WTC11 (cell line): ENCODE data around the gene ZNF516. TPM values are rescaled to one million over a fixed set of nuclear protein-coding genes. Genes with fewer than 3 reads are reported as not detected.
A peak's percentile ranks its signal among the peaks of the same experiment; 100 is the strongest.

Experiments
- ATAC-seq: fragments of 200-7000 bp; cut with Tn5 transposase; 2 replicates; pipeline ENCODE4 v1.10.0; 2021; ENCODE audit warnings: mild to moderate bottlenecking, moderate library complexity
- CTCF ChIA-PET: fragments of 300-600 bp; sonication (Branson Sonifier 250); formaldehyde crosslinking; loops from one replicate; lab custom pipeline; 2021; ENCODE audit warnings: antibody characterized with exemption; lab: Charles Lee
- POLR2A ChIA-PET: fragments of 350-600 bp; sonication (Branson Sonifier 250); formaldehyde crosslinking; loops from one replicate; lab custom pipeline; 2021; ENCODE audit warnings: antibody characterized with exemption; lab: Charles Lee
- DNase-seq: peaks from one replicate; pipeline ENCODE4 v3.0.0; 2021; ENCODE audit warnings: low spot score
- H3K27ac Mint-ChIP-seq: 2 replicates; pipeline ENCODE4 v1.8.0; 2021; ENCODE audit warnings: mixed read lengths
- H3K27me3 Mint-ChIP-seq: 2 replicates; pipeline ENCODE4 v1.8.0; 2021; ENCODE audit warnings: low read depth, mild to moderate bottlenecking, moderate library complexity, mixed read lengths
- H3K36me3 Mint-ChIP-seq: 2 replicates; pipeline ENCODE4 v1.8.0; 2021; ENCODE audit warnings: mixed read lengths
- H3K4me1 Mint-ChIP-seq: 2 replicates; pipeline ENCODE4 v1.8.0; 2022; ENCODE audit warnings: mixed read lengths
- H3K4me3 Mint-ChIP-seq: 2 replicates; pipeline ENCODE4 v1.8.0; 2021; ENCODE audit warnings: mild to moderate bottlenecking, moderate library complexity, mixed read lengths
- H3K9me3 Mint-ChIP-seq: 2 replicates; pipeline ENCODE4 v1.8.0; 2021; ENCODE audit warnings: mixed read lengths
- ATF1 ChIP-seq: sonication (generic); formaldehyde crosslinking; IDR thresholded peaks from 2 replicates; pipeline ENCODE4 v1.8.1; 2023; ENCODE audit warnings: mild to moderate bottlenecking, moderate library complexity, missing genetic modification reagents
- ETV6 ChIP-seq: sonication (generic); formaldehyde crosslinking; IDR thresholded peaks from 2 replicates; pipeline ENCODE4 v1.8.1; 2022; ENCODE audit warnings: mild to moderate bottlenecking, missing genetic modification reagents
- FOXK1 ChIP-seq: sonication (generic); formaldehyde crosslinking; IDR thresholded peaks from 2 replicates; pipeline ENCODE4 v1.8.0; 2022; ENCODE audit warnings: mild to moderate bottlenecking, moderate library complexity, missing genetic modification reagents
- GABPB1 ChIP-seq: sonication (generic); formaldehyde crosslinking; IDR thresholded peaks from 2 replicates; pipeline ENCODE4 v1.8.1; 2023; ENCODE audit warnings: mild to moderate bottlenecking, missing genetic modification reagents
- PRRX2 ChIP-seq: fragments of 250-450 bp; sonication (Bioruptor Pico); IDR thresholded peaks from 2 replicates; pipeline ENCODE4 v1.8.0; 2021; ENCODE audit warnings: mild to moderate bottlenecking
- SOX15 ChIP-seq: fragments of 250-450 bp; sonication (Bioruptor Pico); IDR thresholded peaks from 2 replicates; pipeline ENCODE4 v1.9.0; 2021; ENCODE audit warnings: mild to moderate bottlenecking
- total RNA-seq: library from RNA; stranded (reverse); gene quantifications from 3 replicates; pipeline ENCODE4 v1.2.3, GENCODE V29; 2021
- TF ChIP-seq, protein P1 (sequence below): sonication (generic); formaldehyde crosslinking; IDR thresholded peaks from 2 replicates; pipeline ENCODE4 v1.8.1; 2023; ENCODE audit warnings: mild to moderate bottlenecking, missing genetic modification reagents
- TF ChIP-seq, protein P2 (sequence below): fragments of 250-450 bp; sonication (Bioruptor Pico); IDR thresholded peaks from 2 replicates; pipeline ENCODE4 v1.9.0; 2021; ENCODE audit warnings: mild to moderate bottlenecking, borderline replicate concordance
- TF ChIP-seq, protein P3 (sequence below): sonication (generic); formaldehyde crosslinking; IDR thresholded peaks from 2 replicates; pipeline ENCODE4 v1.8.0; 2022; ENCODE audit warnings: mild to moderate bottlenecking, missing genetic modification reagents
- TF ChIP-seq, protein P4 (sequence below): fragments of 200-600 bp; IDR thresholded peaks from 2 replicates; pipeline ENCODE4 v1.8.0; 2022; ENCODE audit warnings: antibody characterized with exemption
- TF ChIP-seq, protein P5 (sequence below): fragments of 250-450 bp; sonication (Bioruptor Pico); IDR thresholded peaks from 2 replicates; pipeline ENCODE4 v1.9.0; 2021; ENCODE audit warnings: mild to moderate bottlenecking
- TF ChIP-seq, protein P6 (sequence below): sonication (generic); formaldehyde crosslinking; IDR thresholded peaks from 2 replicates; pipeline ENCODE4 v1.8.1; 2023; ENCODE audit warnings: mild to moderate bottlenecking, missing genetic modification reagents, borderline replicate concordance
- TF ChIP-seq, protein P7 (sequence below): sonication (generic); formaldehyde crosslinking; IDR thresholded peaks from 2 replicates; pipeline ENCODE4 v1.8.1; 2023; ENCODE audit warnings: mild to moderate bottlenecking, missing genetic modification reagents, moderate library complexity

The ZNF516 gene
- total RNA-seq, 1 experiment from 2014 or later: 58.6 TPM

DNA sequence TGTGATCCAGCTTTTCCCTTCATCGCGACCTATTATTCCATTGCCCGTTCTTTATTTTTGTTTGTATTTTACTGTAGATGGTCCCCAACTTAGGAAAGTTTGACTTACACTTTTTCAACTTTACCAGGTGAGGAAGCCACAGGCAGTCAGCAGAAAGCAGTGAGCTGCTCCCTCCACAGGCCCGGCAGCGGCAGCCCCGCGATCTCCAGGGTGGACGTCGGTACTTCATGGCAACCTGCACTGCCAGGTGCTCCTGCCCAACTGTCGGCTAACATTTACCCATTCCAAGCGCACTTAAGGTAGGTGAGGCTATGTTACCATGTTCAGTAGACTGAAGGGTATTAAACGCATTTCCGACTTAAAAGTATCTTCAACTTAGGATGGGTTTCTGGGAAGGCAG, 12.8 kb downstream of the ZNF516 start (continued):
- TF ChIP-seq, protein P1, sequence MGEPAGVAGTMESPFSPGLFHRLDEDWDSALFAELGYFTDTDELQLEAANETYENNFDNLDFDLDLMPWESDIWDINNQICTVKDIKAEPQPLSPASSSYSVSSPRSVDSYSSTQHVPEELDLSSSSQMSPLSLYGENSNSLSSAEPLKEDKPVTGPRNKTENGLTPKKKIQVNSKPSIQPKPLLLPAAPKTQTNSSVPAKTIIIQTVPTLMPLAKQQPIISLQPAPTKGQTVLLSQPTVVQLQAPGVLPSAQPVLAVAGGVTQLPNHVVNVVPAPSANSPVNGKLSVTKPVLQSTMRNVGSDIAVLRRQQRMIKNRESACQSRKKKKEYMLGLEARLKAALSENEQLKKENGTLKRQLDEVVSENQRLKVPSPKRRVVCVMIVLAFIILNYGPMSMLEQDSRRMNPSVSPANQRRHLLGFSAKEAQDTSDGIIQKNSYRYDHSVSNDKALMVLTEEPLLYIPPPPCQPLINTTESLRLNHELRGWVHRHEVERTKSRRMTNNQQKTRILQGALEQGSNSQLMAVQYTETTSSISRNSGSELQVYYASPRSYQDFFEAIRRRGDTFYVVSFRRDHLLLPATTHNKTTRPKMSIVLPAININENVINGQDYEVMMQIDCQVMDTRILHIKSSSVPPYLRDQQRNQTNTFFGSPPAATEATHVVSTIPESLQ (CRISPR knock-in tag): no peak
- TF ChIP-seq, protein P2, sequence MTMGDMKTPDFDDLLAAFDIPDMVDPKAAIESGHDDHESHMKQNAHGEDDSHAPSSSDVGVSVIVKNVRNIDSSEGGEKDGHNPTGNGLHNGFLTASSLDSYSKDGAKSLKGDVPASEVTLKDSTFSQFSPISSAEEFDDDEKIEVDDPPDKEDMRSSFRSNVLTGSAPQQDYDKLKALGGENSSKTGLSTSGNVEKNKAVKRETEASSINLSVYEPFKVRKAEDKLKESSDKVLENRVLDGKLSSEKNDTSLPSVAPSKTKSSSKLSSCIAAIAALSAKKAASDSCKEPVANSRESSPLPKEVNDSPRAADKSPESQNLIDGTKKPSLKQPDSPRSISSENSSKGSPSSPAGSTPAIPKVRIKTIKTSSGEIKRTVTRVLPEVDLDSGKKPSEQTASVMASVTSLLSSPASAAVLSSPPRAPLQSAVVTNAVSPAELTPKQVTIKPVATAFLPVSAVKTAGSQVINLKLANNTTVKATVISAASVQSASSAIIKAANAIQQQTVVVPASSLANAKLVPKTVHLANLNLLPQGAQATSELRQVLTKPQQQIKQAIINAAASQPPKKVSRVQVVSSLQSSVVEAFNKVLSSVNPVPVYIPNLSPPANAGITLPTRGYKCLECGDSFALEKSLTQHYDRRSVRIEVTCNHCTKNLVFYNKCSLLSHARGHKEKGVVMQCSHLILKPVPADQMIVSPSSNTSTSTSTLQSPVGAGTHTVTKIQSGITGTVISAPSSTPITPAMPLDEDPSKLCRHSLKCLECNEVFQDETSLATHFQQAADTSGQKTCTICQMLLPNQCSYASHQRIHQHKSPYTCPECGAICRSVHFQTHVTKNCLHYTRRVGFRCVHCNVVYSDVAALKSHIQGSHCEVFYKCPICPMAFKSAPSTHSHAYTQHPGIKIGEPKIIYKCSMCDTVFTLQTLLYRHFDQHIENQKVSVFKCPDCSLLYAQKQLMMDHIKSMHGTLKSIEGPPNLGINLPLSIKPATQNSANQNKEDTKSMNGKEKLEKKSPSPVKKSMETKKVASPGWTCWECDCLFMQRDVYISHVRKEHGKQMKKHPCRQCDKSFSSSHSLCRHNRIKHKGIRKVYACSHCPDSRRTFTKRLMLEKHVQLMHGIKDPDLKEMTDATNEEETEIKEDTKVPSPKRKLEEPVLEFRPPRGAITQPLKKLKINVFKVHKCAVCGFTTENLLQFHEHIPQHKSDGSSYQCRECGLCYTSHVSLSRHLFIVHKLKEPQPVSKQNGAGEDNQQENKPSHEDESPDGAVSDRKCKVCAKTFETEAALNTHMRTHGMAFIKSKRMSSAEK: no peak
- TF ChIP-seq, protein P3, sequence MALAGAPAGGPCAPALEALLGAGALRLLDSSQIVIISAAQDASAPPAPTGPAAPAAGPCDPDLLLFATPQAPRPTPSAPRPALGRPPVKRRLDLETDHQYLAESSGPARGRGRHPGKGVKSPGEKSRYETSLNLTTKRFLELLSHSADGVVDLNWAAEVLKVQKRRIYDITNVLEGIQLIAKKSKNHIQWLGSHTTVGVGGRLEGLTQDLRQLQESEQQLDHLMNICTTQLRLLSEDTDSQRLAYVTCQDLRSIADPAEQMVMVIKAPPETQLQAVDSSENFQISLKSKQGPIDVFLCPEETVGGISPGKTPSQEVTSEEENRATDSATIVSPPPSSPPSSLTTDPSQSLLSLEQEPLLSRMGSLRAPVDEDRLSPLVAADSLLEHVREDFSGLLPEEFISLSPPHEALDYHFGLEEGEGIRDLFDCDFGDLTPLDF (CRISPR knock-in tag): no peak

DNA sequence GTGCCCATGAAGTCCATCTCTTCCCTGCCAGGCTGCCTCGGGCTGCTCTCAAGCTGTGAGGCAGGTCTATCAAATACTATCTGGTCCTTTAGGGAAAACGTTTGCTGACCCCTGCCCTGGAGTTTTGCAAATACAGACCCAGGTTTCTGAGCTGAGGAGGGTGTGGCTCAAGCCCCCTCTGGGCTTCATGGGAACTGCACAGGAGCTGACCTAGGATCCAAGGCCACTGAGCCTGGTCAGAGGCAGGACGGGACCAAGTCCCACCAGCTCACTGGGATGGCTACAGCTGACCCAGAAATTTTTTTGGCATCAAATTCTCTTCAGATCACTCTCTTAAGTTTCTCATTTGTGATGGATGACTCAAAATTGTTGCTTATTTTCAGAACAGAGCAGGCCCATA, 14.1 kb downstream of the ZNF516 start:
- DNase-seq (peak; percentile 45), ATAC-seq (peak; percentile 93)
- H3K4me1 Mint-ChIP-seq: peaks cover 62% of the 10 kb centered on the region
- no peaks in the 10 kb centered on the region for H3K9me3 Mint-ChIP-seq
- TF ChIP-seq, protein P4, sequence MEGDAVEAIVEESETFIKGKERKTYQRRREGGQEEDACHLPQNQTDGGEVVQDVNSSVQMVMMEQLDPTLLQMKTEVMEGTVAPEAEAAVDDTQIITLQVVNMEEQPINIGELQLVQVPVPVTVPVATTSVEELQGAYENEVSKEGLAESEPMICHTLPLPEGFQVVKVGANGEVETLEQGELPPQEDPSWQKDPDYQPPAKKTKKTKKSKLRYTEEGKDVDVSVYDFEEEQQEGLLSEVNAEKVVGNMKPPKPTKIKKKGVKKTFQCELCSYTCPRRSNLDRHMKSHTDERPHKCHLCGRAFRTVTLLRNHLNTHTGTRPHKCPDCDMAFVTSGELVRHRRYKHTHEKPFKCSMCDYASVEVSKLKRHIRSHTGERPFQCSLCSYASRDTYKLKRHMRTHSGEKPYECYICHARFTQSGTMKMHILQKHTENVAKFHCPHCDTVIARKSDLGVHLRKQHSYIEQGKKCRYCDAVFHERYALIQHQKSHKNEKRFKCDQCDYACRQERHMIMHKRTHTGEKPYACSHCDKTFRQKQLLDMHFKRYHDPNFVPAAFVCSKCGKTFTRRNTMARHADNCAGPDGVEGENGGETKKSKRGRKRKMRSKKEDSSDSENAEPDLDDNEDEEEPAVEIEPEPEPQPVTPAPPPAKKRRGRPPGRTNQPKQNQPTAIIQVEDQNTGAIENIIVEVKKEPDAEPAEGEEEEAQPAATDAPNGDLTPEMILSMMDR: peak; percentile 19; the same call in 1 of the 2 replicates
- TF ChIP-seq, protein P3 (CRISPR knock-in tag): no peak
- TF ChIP-seq SOX15 (CRISPR knock-in tag): no peak
- TF ChIP-seq, protein P5, sequence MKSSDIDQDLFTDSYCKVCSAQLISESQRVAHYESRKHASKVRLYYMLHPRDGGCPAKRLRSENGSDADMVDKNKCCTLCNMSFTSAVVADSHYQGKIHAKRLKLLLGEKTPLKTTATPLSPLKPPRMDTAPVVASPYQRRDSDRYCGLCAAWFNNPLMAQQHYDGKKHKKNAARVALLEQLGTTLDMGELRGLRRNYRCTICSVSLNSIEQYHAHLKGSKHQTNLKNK: no peak
- TF ChIP-seq, all 79 proteins: peak for 1
- H3K36me3 Mint-ChIP-seq: no peaks in the 10 kb centered on the region
- no peak overlapping the region for H3K27ac Mint-ChIP-seq
- no peaks in the 10 kb centered on the region for H3K27me3 Mint-ChIP-seq
- POLR2A ChIA-PET: no interaction called here
- CTCF ChIA-PET: interaction anchor here (0.7 to 2.0 kb wide), 13 partner anchors 8 to 217 kb away, joined by 3 to 9 read pairs (median 4); no protein-coding TSS in a partner anchor
- no peak overlapping the region for H3K4me3 Mint-ChIP-seq

DNA sequence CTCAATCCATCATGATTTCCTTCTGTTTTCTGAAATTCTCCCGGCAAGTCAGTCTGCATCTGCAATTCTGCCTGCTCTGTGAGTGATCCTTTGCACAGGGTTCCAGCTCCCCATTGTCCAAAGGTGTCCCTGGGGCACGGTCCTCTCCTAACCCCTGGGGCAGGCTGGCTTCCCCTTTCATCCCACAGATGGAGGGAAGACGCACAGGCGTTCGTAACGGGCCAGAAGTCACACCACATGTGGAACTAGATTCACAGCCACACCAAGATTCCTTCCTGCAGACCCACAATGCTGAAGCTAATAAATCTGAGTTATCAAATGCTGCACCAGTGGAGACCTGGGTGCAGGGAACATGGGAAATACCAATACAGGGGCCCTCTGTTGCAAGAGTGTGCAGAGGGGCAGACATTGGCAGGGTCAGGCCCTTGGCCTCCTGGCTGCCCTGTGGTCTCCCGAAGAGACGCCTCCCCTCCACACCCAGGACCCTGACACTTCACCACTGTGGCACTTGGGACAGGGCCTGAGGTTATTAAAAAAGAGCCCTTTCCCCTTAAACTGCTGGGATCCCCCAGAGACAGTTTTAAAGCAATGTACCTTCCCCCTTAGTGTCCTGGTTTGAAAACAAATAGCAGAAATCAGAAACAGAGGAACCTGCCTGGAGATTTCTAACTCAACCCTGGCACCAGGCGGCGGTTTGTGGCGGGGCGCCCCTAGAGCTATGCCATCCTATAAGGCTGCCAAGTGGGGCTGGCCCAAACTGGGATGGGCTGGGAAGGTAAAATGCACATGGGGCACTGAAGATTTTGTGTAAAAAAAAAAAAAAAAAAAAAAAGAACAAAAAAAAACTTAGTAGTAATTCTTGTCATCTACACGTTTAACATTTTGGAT, 15.4 kb downstream of the ZNF516 start:
- DNase-seq (no peak), ATAC-seq (no peak)
- H3K4me1 Mint-ChIP-seq: peaks cover 53% of the 10 kb centered on the region
- no peaks in the 10 kb centered on the region for H3K9me3 Mint-ChIP-seq
- CTCF ChIA-PET: interaction anchor here (0.7 kb wide), 1 partner anchor 78 kb away, joined by 3 read pairs; no protein-coding TSS in a partner anchor
- no peak overlapping the region for H3K4me3 Mint-ChIP-seq
- H3K27ac Mint-ChIP-seq: no peak overlapping the region
- no peaks in the 10 kb centered on the region for H3K36me3 Mint-ChIP-seq
- no peaks in the 10 kb centered on the region for H3K27me3 Mint-ChIP-seq
- POLR2A ChIA-PET: no interaction called here
- TF ChIP-seq ETV6: no peak
- TF ChIP-seq, protein P6, sequence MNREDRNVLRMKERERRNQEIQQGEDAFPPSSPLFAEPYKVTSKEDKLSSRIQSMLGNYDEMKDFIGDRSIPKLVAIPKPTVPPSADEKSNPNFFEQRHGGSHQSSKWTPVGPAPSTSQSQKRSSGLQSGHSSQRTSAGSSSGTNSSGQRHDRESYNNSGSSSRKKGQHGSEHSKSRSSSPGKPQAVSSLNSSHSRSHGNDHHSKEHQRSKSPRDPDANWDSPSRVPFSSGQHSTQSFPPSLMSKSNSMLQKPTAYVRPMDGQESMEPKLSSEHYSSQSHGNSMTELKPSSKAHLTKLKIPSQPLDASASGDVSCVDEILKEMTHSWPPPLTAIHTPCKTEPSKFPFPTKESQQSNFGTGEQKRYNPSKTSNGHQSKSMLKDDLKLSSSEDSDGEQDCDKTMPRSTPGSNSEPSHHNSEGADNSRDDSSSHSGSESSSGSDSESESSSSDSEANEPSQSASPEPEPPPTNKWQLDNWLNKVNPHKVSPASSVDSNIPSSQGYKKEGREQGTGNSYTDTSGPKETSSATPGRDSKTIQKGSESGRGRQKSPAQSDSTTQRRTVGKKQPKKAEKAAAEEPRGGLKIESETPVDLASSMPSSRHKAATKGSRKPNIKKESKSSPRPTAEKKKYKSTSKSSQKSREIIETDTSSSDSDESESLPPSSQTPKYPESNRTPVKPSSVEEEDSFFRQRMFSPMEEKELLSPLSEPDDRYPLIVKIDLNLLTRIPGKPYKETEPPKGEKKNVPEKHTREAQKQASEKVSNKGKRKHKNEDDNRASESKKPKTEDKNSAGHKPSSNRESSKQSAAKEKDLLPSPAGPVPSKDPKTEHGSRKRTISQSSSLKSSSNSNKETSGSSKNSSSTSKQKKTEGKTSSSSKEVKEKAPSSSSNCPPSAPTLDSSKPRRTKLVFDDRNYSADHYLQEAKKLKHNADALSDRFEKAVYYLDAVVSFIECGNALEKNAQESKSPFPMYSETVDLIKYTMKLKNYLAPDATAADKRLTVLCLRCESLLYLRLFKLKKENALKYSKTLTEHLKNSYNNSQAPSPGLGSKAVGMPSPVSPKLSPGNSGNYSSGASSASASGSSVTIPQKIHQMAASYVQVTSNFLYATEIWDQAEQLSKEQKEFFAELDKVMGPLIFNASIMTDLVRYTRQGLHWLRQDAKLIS (CRISPR knock-in tag): no peak
- no peak for TF ChIP-seq PRRX2 (CRISPR knock-in tag)
- TF ChIP-seq FOXK1: no peak
- no peak for TF ChIP-seq GABPB1
- TF ChIP-seq, protein P7, sequence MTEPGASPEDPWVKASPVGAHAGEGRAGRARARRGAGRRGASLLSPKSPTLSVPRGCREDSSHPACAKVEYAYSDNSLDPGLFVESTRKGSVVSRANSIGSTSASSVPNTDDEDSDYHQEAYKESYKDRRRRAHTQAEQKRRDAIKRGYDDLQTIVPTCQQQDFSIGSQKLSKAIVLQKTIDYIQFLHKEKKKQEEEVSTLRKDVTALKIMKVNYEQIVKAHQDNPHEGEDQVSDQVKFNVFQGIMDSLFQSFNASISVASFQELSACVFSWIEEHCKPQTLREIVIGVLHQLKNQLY: no peak
- no peak for TF ChIP-seq ATF1
